Neural cell (in vitro differentiated cells): ENCODE measurements around the gene ERMARD. TPM values are rescaled to one million over a fixed set of nuclear protein-coding genes. Genes with fewer than 3 reads are reported as not detected.
"Not testable (repeated sequence)": the region's sequence is repeated elsewhere in the genome, so short reads cannot be mapped to it uniquely, and the experiment has no call there.

ENCODE experiments used
- H2AFZ ChIP-seq: fragments of 200-600, 300-800 bp; sonication (generic), shearing (Covaris generic); 2 replicates; pipeline ENCODE4 v1.6.0; 2014; ENCODE audit warnings: low read depth, mild to moderate bottlenecking, antibody characterized with exemption, low read length, moderate library complexity
- H3F3A ChIP-seq: fragments of 200-600 bp; shearing (Covaris generic); 2 replicates; pipeline ENCODE4 v1.6.1; 2016; ENCODE audit warnings: mild to moderate bottlenecking, moderate library complexity, mixed read lengths, antibody characterized with exemption, low read length; ENCODE audit not compliant: insufficient read depth, poor library complexity, severe bottlenecking
- H3K27ac ChIP-seq: fragments of 200-600, 300-800 bp; sonication (generic), shearing (Covaris generic); 2 replicates; pipeline ENCODE4 v1.5.1; 2014; ENCODE audit warnings: mild to moderate bottlenecking, low read length, moderate library complexity
- H3K27me3 ChIP-seq: fragments of 300-800, 200-600 bp; sonication (generic), shearing (Covaris generic); 2 replicates; pipeline ENCODE4 v1.6.0; 2014; ENCODE audit warnings: mild to moderate bottlenecking, low read depth, low read length, moderate library complexity; ENCODE audit not compliant: insufficient read depth
- H3K36me3 ChIP-seq: fragments of 300-800, 200-600 bp; sonication (generic), shearing (Covaris generic); 2 replicates; pipeline ENCODE4 v1.5.1; 2014; ENCODE audit warnings: mild to moderate bottlenecking, antibody characterized with exemption, low read length, moderate library complexity; ENCODE audit not compliant: insufficient read depth
- H3K4me2 ChIP-seq: fragments of 300-800, 200-600 bp; sonication (generic), shearing (Covaris generic); 2 replicates; pipeline ENCODE4 v1.6.0; 2014; ENCODE audit warnings: mild to moderate bottlenecking, low read length
- H3K4me3 ChIP-seq: fragments of 300-800, 200-600 bp; sonication (generic), shearing (Covaris generic); 2 replicates; pipeline ENCODE4 v1.5.1; 2014; ENCODE audit warnings: mild to moderate bottlenecking, low read length, moderate library complexity
- H3K79me2 ChIP-seq: fragments of 200-600 bp; shearing (Covaris generic); replicated peaks from 2 replicates; pipeline ENCODE4 v1.6.0; 2014; ENCODE audit warnings: mild to moderate bottlenecking, low read length, moderate library complexity; ENCODE audit not compliant: insufficient read depth
- H3K9ac ChIP-seq: fragments of 300-800, 200-600 bp; sonication (generic), shearing (Covaris generic); 2 replicates; pipeline ENCODE4 v1.6.1; 2016; ENCODE audit warnings: mild to moderate bottlenecking, low read length, mixed read lengths
- H3K9me2 ChIP-seq: fragments of 200-600 bp; shearing (Covaris generic); 2 replicates; pipeline ENCODE4 v1.6.1; 2016; ENCODE audit warnings: mild to moderate bottlenecking, low read length, mixed read lengths; ENCODE audit not compliant: insufficient read depth
- H3K9me3 ChIP-seq: fragments of 200-600, 300-800 bp; sonication (generic), shearing (Covaris generic); 2 replicates; pipeline ENCODE4 v1.6.1; 2016; ENCODE audit warnings: mild to moderate bottlenecking, mixed run types, low read length, moderate library complexity, mixed read lengths
- H4K20me1 ChIP-seq: fragments of 200-600 bp; shearing (Covaris generic); 2 replicates; pipeline ENCODE4 v1.6.1; 2016; ENCODE audit warnings: mild to moderate bottlenecking, mixed run types; ENCODE audit not compliant: insufficient read depth
- CTCF ChIP-seq: fragments of 450-650 bp; IDR thresholded peaks from 2 replicates; pipeline ENCODE4 v1.5.1; 2014; ENCODE audit warnings: antibody characterized with exemption, mild to moderate bottlenecking, moderate library complexity; ENCODE audit not compliant: poor library complexity, severe bottlenecking
- EP300 ChIP-seq: fragments of 450-650 bp; conservative IDR thresholded peaks from 2 replicates; pipeline ENCODE4 v1.6.1; 2014; ENCODE audit warnings: antibody characterized with exemption, mild to moderate bottlenecking, moderate library complexity; ENCODE audit not compliant: poor library complexity, severe bottlenecking
- EZH2 ChIP-seq: fragments of 200-600, 300-800 bp; shearing (Covaris generic), sonication (generic); IDR thresholded peaks from 2 replicates; pipeline ENCODE4 v1.6.1; 2014; ENCODE audit warnings: antibody characterized with exemption, low read length, borderline replicate concordance, mild to moderate bottlenecking; ENCODE audit not compliant: insufficient read depth, poor library complexity, severe bottlenecking
- MXI1 ChIP-seq: fragments of 450-650 bp; conservative IDR thresholded peaks from 2 replicates; pipeline ENCODE4 v1.6.1; 2014; ENCODE audit warnings: antibody characterized with exemption, mild to moderate bottlenecking; ENCODE audit not compliant: poor library complexity, severe bottlenecking
- POLR2AphosphoS5 ChIP-seq: IDR thresholded peaks from 2 replicates; pipeline ENCODE4 v1.6.1; 2012
- RAD21 ChIP-seq: fragments of 450-650 bp; conservative IDR thresholded peaks from 2 replicates; pipeline ENCODE4 v1.6.1; 2014; ENCODE audit warnings: antibody characterized with exemption, mild to moderate bottlenecking, moderate library complexity
- SMC3 ChIP-seq: fragments of 450-650 bp; conservative IDR thresholded peaks from 2 replicates; pipeline ENCODE4 v1.6.1; 2014; ENCODE audit warnings: antibody characterized with exemption, mild to moderate bottlenecking, moderate library complexity; ENCODE audit not compliant: poor library complexity
- TAF1 ChIP-seq: IDR thresholded peaks from 2 replicates; pipeline ENCODE4 v1.6.1; 2012; ENCODE audit warnings: low read depth
- polyA plus RNA-seq: library from polyadenylated mRNA; depleted of rRNA; stranded (reverse); fragments of >200 nt; gene quantifications from 2 replicates; pipeline ENCODE4 v1.2.3, GENCODE V29; 2014
- TF ChIP-seq, protein P1 (sequence below): IDR thresholded peaks from 2 replicates; pipeline ENCODE4 v1.6.1; 2012; ENCODE audit warnings: borderline replicate concordance

Gene ERMARD
- polyA plus RNA-seq, 1 donor from 2014 or later = 51.2 TPM

DNA sequence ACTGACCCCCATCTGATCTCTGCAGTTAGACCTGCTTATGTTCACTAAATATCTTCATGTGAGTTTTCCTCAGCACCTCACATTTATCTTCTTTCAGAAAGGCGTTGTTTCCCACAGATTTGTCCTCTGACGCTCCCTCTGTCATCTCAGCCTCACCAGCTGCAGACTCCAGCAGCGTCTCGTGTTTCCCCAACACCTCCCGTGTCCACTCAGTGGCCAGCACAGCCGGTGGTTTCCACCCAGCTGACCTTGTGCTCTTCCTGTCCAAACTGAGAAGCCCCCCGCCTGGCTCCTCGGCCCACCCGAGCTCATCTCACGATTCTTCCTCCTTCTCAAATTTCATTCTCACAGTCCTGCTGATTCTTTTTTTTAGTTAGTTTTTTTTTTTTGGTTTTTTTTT is 12.5 kb downstream of the ERMARD start:
- no peaks in the 10 kb centered on the region for H3K9me3 ChIP-seq
- no peaks in the 10 kb centered on the region for H4K20me1 ChIP-seq
- H3K27me3 ChIP-seq = no peaks in the 10 kb centered on the region
- H3K79me2 ChIP-seq = no peaks in the 10 kb centered on the region
- no peaks in the 10 kb centered on the region for H3K9me2 ChIP-seq
- H3K9ac ChIP-seq = no peak overlapping the region
- H3K36me3 ChIP-seq = no peaks in the 10 kb centered on the region
- no peak overlapping the region for H3K4me3 ChIP-seq
- H3K27ac ChIP-seq = no peak overlapping the region
- H3K4me2 ChIP-seq = no peak overlapping the region
- no peak overlapping the region for H2AFZ ChIP-seq
- TF ChIP-seq SMC3 = no peak
- no peak for TF ChIP-seq POLR2AphosphoS5
- TF ChIP-seq MXI1 = no peak
- TF ChIP-seq EP300 = no peak
- no peak for TF ChIP-seq EZH2
- H3F3A ChIP-seq = no peaks in the 10 kb centered on the region

DNA sequence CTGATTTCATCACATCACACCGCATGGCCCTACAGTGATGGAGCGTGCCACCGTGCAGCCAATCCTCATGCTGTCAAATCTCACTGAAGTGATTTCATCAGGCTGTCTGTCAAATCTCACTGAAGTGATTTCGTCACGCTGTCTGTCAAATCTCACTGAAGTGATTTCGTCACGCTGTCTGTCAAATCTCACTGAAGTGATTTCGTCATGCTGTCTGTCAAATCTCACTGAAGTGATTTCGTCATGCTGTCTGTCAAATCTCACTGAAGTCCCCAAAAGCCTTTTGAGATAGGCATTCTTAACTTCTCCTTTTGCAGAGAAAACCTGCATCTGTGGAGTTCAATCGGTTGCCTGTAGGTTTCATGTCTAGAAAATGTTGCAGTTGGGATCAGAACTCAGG is 14.4 kb downstream of the ERMARD start:
- not testable (repeated sequence) for H2AFZ ChIP-seq, H3K4me2 ChIP-seq, H3K9ac ChIP-seq, H3K36me3 ChIP-seq, H3K9me3 ChIP-seq, H3F3A ChIP-seq, H3K27ac ChIP-seq, H3K79me2 ChIP-seq, H3K4me3 ChIP-seq, H3K9me2 ChIP-seq, H4K20me1 ChIP-seq, H3K27me3 ChIP-seq
- peak; percentile 36 for TF ChIP-seq POLR2AphosphoS5

GRCh38 chr6:169766232-169766631 is 14.8 kb downstream of the ERMARD start:
- Histone ChIP-seq H3K4me2 (no peak overlapping the region), H3K9ac (no peak overlapping the region), H3F3A (no peaks in the 10 kb centered on the region), H3K4me3 (no peak overlapping the region), H3K79me2 (no peaks in the 10 kb centered on the region), H3K9me2 (no peaks in the 10 kb centered on the region), H3K27ac (no peak overlapping the region), H4K20me1 (no peaks in the 10 kb centered on the region), H2AFZ (no peak overlapping the region), H3K27me3 (no peaks in the 10 kb centered on the region), H3K36me3 (no peaks in the 10 kb centered on the region), H3K9me3 (no peaks in the 10 kb centered on the region)
- no peak for TF ChIP-seq EZH2
- no peak for TF ChIP-seq MXI1
- no peak for TF ChIP-seq CTCF
- no peak for TF ChIP-seq EP300
- no peak for TF ChIP-seq POLR2AphosphoS5
- no peak for TF ChIP-seq TAF1
- TF ChIP-seq, protein P1, sequence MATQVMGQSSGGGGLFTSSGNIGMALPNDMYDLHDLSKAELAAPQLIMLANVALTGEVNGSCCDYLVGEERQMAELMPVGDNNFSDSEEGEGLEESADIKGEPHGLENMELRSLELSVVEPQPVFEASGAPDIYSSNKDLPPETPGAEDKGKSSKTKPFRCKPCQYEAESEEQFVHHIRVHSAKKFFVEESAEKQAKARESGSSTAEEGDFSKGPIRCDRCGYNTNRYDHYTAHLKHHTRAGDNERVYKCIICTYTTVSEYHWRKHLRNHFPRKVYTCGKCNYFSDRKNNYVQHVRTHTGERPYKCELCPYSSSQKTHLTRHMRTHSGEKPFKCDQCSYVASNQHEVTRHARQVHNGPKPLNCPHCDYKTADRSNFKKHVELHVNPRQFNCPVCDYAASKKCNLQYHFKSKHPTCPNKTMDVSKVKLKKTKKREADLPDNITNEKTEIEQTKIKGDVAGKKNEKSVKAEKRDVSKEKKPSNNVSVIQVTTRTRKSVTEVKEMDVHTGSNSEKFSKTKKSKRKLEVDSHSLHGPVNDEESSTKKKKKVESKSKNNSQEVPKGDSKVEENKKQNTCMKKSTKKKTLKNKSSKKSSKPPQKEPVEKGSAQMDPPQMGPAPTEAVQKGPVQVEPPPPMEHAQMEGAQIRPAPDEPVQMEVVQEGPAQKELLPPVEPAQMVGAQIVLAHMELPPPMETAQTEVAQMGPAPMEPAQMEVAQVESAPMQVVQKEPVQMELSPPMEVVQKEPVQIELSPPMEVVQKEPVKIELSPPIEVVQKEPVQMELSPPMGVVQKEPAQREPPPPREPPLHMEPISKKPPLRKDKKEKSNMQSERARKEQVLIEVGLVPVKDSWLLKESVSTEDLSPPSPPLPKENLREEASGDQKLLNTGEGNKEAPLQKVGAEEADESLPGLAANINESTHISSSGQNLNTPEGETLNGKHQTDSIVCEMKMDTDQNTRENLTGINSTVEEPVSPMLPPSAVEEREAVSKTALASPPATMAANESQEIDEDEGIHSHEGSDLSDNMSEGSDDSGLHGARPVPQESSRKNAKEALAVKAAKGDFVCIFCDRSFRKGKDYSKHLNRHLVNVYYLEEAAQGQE = no peak
- no peak for TF ChIP-seq RAD21
